Fibroblast of pulmonary artery (primary cell): Measurements from ENCODE around the gene IL37.
A peak's percentile ranks its signal among the peaks of the same experiment; 100 is the strongest.

Experiments
- DNase-seq: peaks from one replicate; pipeline ENCODE4 v3.0.0-alpha.2; 2010; ENCODE audit warnings: low read depth
- H3K4me3 ChIP-seq: replicated peaks from 2 replicates; pipeline ENCODE4 v1.5.1; 2011; ENCODE audit warnings: low read depth, mild to moderate bottlenecking, control low read depth, low read length, moderate library complexity
- CTCF ChIP-seq: IDR thresholded peaks from 2 replicates; pipeline ENCODE4 v1.5.1; 2011; ENCODE audit warnings: mild to moderate bottlenecking, control low read depth, low read length, inconsistent platforms; ENCODE audit errors: missing control alignments

IL37 gene

GRCh38 chr2:112920923-112921532 is 10.1 kb downstream of the IL37 start:
- DNase-seq: peak; percentile 18
- H3K4me3 ChIP-seq: no peak overlapping the region
- no peak for TF ChIP-seq CTCF

- no peak for TF ChIP-seq CTCF
- H3K4me3 ChIP-seq: no peak overlapping the region
- no peak for DNase-seq
These were observed 11.0 kb downstream of the IL37 start for GRCh38 chr2:112921982-112922381.

- no peak for DNase-seq
- no peak overlapping the region for H3K4me3 ChIP-seq
- no peak for TF ChIP-seq CTCF
These were observed 12.4 kb downstream of the IL37 start for GRCh38 chr2:112923237-112923966.

GRCh38 chr2:112923967-112924338 is 13.0 kb downstream of the IL37 start:
- no peak for TF ChIP-seq CTCF
- DNase-seq: no peak

DNA sequence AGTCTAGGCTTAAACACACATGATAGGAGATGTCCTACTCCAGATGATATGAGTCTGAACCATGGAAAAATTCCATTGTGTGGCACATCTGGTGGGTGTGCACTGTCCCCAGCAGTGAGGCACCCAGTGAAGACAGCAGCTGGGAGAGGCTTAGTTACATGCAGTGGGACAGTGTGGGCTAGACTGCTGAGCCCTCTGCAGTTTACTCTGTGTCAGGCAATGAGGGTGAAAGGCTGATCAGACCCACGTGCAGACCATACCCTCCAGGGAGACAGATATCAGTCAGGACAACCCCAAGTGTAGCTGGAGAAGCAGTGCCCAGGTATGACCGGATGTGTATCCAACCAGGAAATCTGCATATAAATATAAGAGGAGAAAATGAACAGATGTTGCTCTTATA is 13.4 kb downstream of the IL37 start:
- no peak overlapping the region for H3K4me3 ChIP-seq
- no peak for DNase-seq
- no peak for TF ChIP-seq CTCF

More at GRCh38 chr2:112923967-112924338, 13.0 kb downstream of the IL37 start:
- no peak overlapping the region for H3K4me3 ChIP-seq

- no peak for DNase-seq
- TF ChIP-seq CTCF: no peak
- H3K4me3 ChIP-seq: no peak overlapping the region
These were observed 13.9 kb downstream of the IL37 start for GRCh38 chr2:112924821-112925220.

DNA sequence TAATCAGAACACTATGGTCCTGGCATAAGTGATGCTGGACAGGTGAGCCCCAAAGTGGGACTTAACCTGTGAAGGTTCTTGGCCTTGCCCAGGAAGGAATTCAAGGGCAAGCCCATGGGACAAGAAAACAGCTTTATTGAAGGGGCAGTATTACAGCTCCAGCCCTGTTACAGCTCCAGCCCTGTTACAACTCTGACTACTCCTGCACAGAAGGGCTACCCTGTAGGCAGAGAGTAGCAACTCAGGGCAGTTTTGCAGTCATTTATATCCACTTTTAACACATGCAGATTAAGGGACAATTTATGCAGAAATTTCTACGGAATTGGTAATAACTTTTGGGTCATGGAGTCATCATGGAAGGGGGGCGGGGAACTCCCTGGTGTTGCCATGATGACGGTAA is 15.7 kb downstream of the IL37 start:
- no peak for DNase-seq
- no peak overlapping the region for H3K4me3 ChIP-seq
- no peak for TF ChIP-seq CTCF
